ES-I3 (cell line): ENCODE data around the gene KCNT1.

Source experiments
- H3K36me3 ChIP-seq: 2 replicates; pipeline ENCODE4 v1.6.1; 2013; ENCODE audit warnings: mild to moderate bottlenecking, low read length, control low read depth, moderate library complexity; ENCODE audit not compliant: insufficient read depth
- H3K4me1 ChIP-seq: 2 replicates; pipeline ENCODE4 v1.6.1; 2013; ENCODE audit warnings: mild to moderate bottlenecking, control low read depth, low read length; ENCODE audit not compliant: insufficient read depth
- H3K9ac ChIP-seq: 2 replicates; pipeline ENCODE4 v1.6.1; 2013; ENCODE audit warnings: low read depth, mild to moderate bottlenecking, low read length, moderate library complexity
- H3K9me3 ChIP-seq: 2 replicates; pipeline ENCODE4 v1.6.1; 2013; ENCODE audit warnings: mild to moderate bottlenecking, low read length, moderate library complexity; ENCODE audit not compliant: control insufficient read depth, insufficient read depth

KCNT1 gene

GRCh38 chr9:135714242-135715055 lies 12.5 kb downstream of the KCNT1 start:
- Histone ChIP-seq H3K36me3 (no peaks in the 10 kb centered on the region), H3K9me3 (no peaks in the 10 kb centered on the region), H3K4me1 (no peaks in the 10 kb centered on the region), H3K9ac (peak overlapping the region; percentile 40; the same call in 1 of the 2 replicates)

GRCh38 chr9:135715056-135715595 lies 13.1 kb downstream of the KCNT1 start:
- Histone ChIP-seq H3K36me3 (no peaks in the 10 kb centered on the region), H3K4me1 (no peaks in the 10 kb centered on the region), H3K9me3 (no peaks in the 10 kb centered on the region), H3K9ac (no peak overlapping the region; the same call in 1 of the 2 replicates)

GRCh38 chr9:135716045-135716444 lies 14.1 kb downstream of the KCNT1 start:
- no peak overlapping the region for H3K9ac ChIP-seq
- H3K4me1 ChIP-seq = no peaks in the 10 kb centered on the region
- H3K36me3 ChIP-seq = no peaks in the 10 kb centered on the region
- no peaks in the 10 kb centered on the region for H3K9me3 ChIP-seq

- no peak overlapping the region for H3K9ac ChIP-seq
- no peaks in the 10 kb centered on the region for H3K4me1 ChIP-seq
- no peaks in the 10 kb centered on the region for H3K36me3 ChIP-seq
- H3K9me3 ChIP-seq = no peaks in the 10 kb centered on the region
Measured at GRCh38 chr9:135717410-135717809, 15.4 kb downstream of the KCNT1 start.

- no peaks in the 10 kb centered on the region for H3K4me1 ChIP-seq
- no peak overlapping the region for H3K9ac ChIP-seq
- H3K36me3 ChIP-seq = no peaks in the 10 kb centered on the region
- no peaks in the 10 kb centered on the region for H3K9me3 ChIP-seq
Measured at GRCh38 chr9:135718616-135719015, 16.6 kb downstream of the KCNT1 start.

GRCh38 chr9:135719472-135719871 lies 17.5 kb downstream of the KCNT1 start:
- no peaks in the 10 kb centered on the region for H3K9me3 ChIP-seq
- no peaks in the 10 kb centered on the region for H3K36me3 ChIP-seq
- H3K4me1 ChIP-seq = no peaks in the 10 kb centered on the region
- H3K9ac ChIP-seq = no peak overlapping the region

- H3K4me1 ChIP-seq = no peaks in the 10 kb centered on the region
- H3K9ac ChIP-seq = no peak overlapping the region
- no peaks in the 10 kb centered on the region for H3K9me3 ChIP-seq
- H3K36me3 ChIP-seq = no peaks in the 10 kb centered on the region
Measured at GRCh38 chr9:135722365-135722764, 20.4 kb downstream of the KCNT1 start.

GRCh38 chr9:135724186-135724787 lies 22.3 kb downstream of the KCNT1 start:
- H3K9ac ChIP-seq = no peak overlapping the region
- H3K36me3 ChIP-seq = no peaks in the 10 kb centered on the region
- no peaks in the 10 kb centered on the region for H3K9me3 ChIP-seq
- no peaks in the 10 kb centered on the region for H3K4me1 ChIP-seq

- Histone ChIP-seq H3K9ac (no peak overlapping the region), H3K9me3 (peaks cover 4% of the 10 kb centered on the region; the same call in 1 of the 2 replicates), H3K4me1 (no peaks in the 10 kb centered on the region), H3K36me3 (no peaks in the 10 kb centered on the region)
Measured at GRCh38 chr9:135726138-135726853, 24.3 kb downstream of the KCNT1 start.

- Histone ChIP-seq H3K9ac (no peak overlapping the region), H3K4me1 (no peaks in the 10 kb centered on the region), H3K9me3 (peaks cover 8% of the 10 kb centered on the region; the same call in 1 of the 2 replicates)
Measured at GRCh38 chr9:135727257-135727875, 25.4 kb downstream of the KCNT1 start.

GRCh38 chr9:135728436-135729110 lies 26.6 kb downstream of the KCNT1 start:
- no peaks in the 10 kb centered on the region for H3K4me1 ChIP-seq
- peaks cover 8% of the 10 kb centered on the region; the same call in 1 of the 2 replicates for H3K9me3 ChIP-seq
- H3K36me3 ChIP-seq = no peaks in the 10 kb centered on the region
- no peak overlapping the region for H3K9ac ChIP-seq

More at GRCh38 chr9:135727257-135727875, 25.4 kb downstream of the KCNT1 start:
- H3K36me3 ChIP-seq = no peaks in the 10 kb centered on the region

- H3K36me3 ChIP-seq = no peaks in the 10 kb centered on the region
- H3K9ac ChIP-seq = no peak overlapping the region
- peaks cover 8% of the 10 kb centered on the region; the same call in 1 of the 2 replicates for H3K9me3 ChIP-seq
- no peaks in the 10 kb centered on the region for H3K4me1 ChIP-seq
Measured at GRCh38 chr9:135729480-135729879, 27.5 kb downstream of the KCNT1 start.

GRCh38 chr9:135731454-135731853 lies 29.5 kb downstream of the KCNT1 start:
- peaks cover 8% of the 10 kb centered on the region; the same call in 1 of the 2 replicates for H3K9me3 ChIP-seq
- H3K9ac ChIP-seq = no peak overlapping the region
- no peaks in the 10 kb centered on the region for H3K4me1 ChIP-seq
- no peaks in the 10 kb centered on the region for H3K36me3 ChIP-seq
